HepG2 (cell line): Measurements from ENCODE around the gene CREG2. TPM values are rescaled to one million over a fixed set of nuclear protein-coding genes. Genes with fewer than 3 reads are reported as not detected.

Source experiments
- ATAC-seq: fragments of 200-7000 bp; cut with Tn5 transposase; 3 replicates; pipeline ENCODE4 v1.9.1; 2020; ENCODE audit warnings: mild to moderate bottlenecking, moderate library complexity
- BruUV-seq: library from RNA; stranded (reverse); fragments of 400-500 nt; replicated peaks from 2 replicates; lab custom pipeline; 2021; lab: Mats Ljungman, UMichigan
- CTCF ChIA-PET: fragments of 300-600 bp; formaldehyde crosslinking; extraction: SDS; loops from one replicate; lab custom pipeline; 2021; ENCODE audit warnings: low total read pairs, inconsistent platforms, low intra/inter-chr PET ratio; lab: Yijun Ruan, JAX
- POLR2A ChIA-PET: fragments of 350-600 bp; sonication (Branson Sonifier 250); formaldehyde crosslinking; loops from one replicate; lab custom pipeline; 2020; ENCODE audit warnings: antibody characterized with exemption, inconsistent platforms; lab: Yijun Ruan, JAX
- DNase-seq: peaks from one replicate; pipeline ENCODE4 v3.0.0-alpha.2; 2015; ENCODE audit warnings: low spot score
- FAIRE-seq: peaks from 3 replicates; lab custom pipeline; 2011; peaks lifted over from hg19 to GRCh38; lab: Jason Lieb, UNC
- H2AFZ ChIP-seq: one replicate; pipeline ENCODE4 v1.6.1; 2011; ENCODE audit warnings: low read length, inconsistent platforms
- H3K27ac ChIP-seq: fragments of 300-600 bp; 3 replicates; pipeline ENCODE4 v1.8.0; 2011; ENCODE audit warnings: mixed run types, mild to moderate bottlenecking, mixed read lengths, low read length, inconsistent platforms; ENCODE audit not compliant: insufficient read depth; ENCODE audit errors: extremely low read length
- H3K27me3 ChIP-seq, 2 experiments: fragments of 200-600 bp in 1 of 2; 2 replicates in 1 of 2; 3 replicates in 1 of 2; pipeline versions ENCODE4 v1.6.0 to v1.8.0; 2011; ENCODE audit warnings: low read length in 2 of 2, mild to moderate bottlenecking in 2 of 2, moderate library complexity in 2 of 2, inconsistent platforms in 1 of 2; ENCODE audit not compliant: insufficient read depth in 2 of 2, control insufficient read depth in 1 of 2
- H3K36me3 ChIP-seq, 2 experiments: fragments of 200-600 bp in 1 of 2; replicated peaks in 1 of 2; 2 replicates in 1 of 2; 3 replicates in 1 of 2; pipeline versions ENCODE4 v1.5.1 to v1.8.0; 2011; ENCODE audit warnings: low read length in 2 of 2, inconsistent platforms in 1 of 2; ENCODE audit not compliant: insufficient read depth in 2 of 2, control insufficient read depth in 1 of 2
- H3K4me1 ChIP-seq: 2 replicates; pipeline ENCODE4 v1.5.1; 2012; ENCODE audit warnings: low read length, inconsistent platforms; ENCODE audit not compliant: insufficient read depth
- H3K4me2 ChIP-seq: 2 replicates; pipeline ENCODE4 v1.6.0; 2011; ENCODE audit warnings: low read depth, low read length, inconsistent platforms
- H3K4me3 ChIP-seq, 3 experiments: fragments of 200-600 bp in 1 of 3; sonication (generic), shearing (Covaris generic) in 1 of 3; replicated peaks in 1 of 3; 2 replicates each; pipeline ENCODE4 v1.5.1; 2011 to 2016; ENCODE audit warnings: low read length in 3 of 3, inconsistent platforms in 2 of 3, low read depth in 2 of 3, mild to moderate bottlenecking in 2 of 3, control low read depth in 1 of 3, mixed read lengths in 1 of 3; ENCODE audit not compliant: insufficient read depth in 1 of 3
- H3K79me2 ChIP-seq: one replicate; pipeline ENCODE4 v1.6.1; 2011; ENCODE audit warnings: low read length, inconsistent platforms; ENCODE audit not compliant: insufficient read depth
- H3K9ac ChIP-seq: 2 replicates; pipeline ENCODE4 v1.6.0; 2011; ENCODE audit warnings: mild to moderate bottlenecking, low read depth, low read length, inconsistent platforms; ENCODE audit not compliant: insufficient read depth
- H3K9me3 ChIP-seq: 2 replicates; pipeline ENCODE4 v1.5.1; 2012; ENCODE audit warnings: mild to moderate bottlenecking, low read length
- H4K20me1 ChIP-seq: 2 replicates; pipeline ENCODE4 v1.6.0; 2011; ENCODE audit warnings: inconsistent platforms, mild to moderate bottlenecking, low read length, moderate library complexity; ENCODE audit not compliant: insufficient read depth
- CSRNP1 ChIP-seq: sonication (generic); formaldehyde crosslinking; IDR thresholded peaks from 2 replicates; pipeline ENCODE4 v1.8.1; 2023; ENCODE audit warnings: mild to moderate bottlenecking, missing genetic modification reagents
- MED1 ChIP-seq: sonication (generic); formaldehyde crosslinking; IDR thresholded peaks from 2 replicates; pipeline ENCODE4 v1.4.0; 2020; ENCODE audit warnings: missing genetic modification reagents
- MXD4 ChIP-seq: IDR thresholded peaks from 2 replicates; pipeline ENCODE4 v1.6.1; 2016; ENCODE audit warnings: mild to moderate bottlenecking, missing biosample characterization, missing genetic modification reagents
- PHF8 ChIP-seq: sonication (generic); formaldehyde crosslinking; IDR thresholded peaks from 2 replicates; pipeline ENCODE4 v1.5.0; 2020; ENCODE audit warnings: missing genetic modification reagents
- RARA ChIP-seq: IDR thresholded peaks from 2 replicates; pipeline ENCODE4 v1.6.1; 2016; ENCODE audit warnings: missing genetic modification reagents, missing compliant biosample characterization
- ZFYVE20 ChIP-seq: sonication (generic); formaldehyde crosslinking; IDR thresholded peaks from 2 replicates; pipeline ENCODE4 v1.8.0; 2023; ENCODE audit warnings: low read depth, mild to moderate bottlenecking, moderate library complexity, missing genetic modification reagents, borderline replicate concordance
- ZNF850 ChIP-seq: sonication (generic); formaldehyde crosslinking; conservative IDR thresholded peaks from 2 replicates; pipeline ENCODE4 v1.9.0; 2021; ENCODE audit warnings: mild to moderate bottlenecking, missing genetic modification reagents
- ZNF891 ChIP-seq: sonication (generic); formaldehyde crosslinking; IDR thresholded peaks from 2 replicates; pipeline ENCODE4 v1.5.0; 2020; ENCODE audit warnings: mild to moderate bottlenecking, missing genetic modification reagents
- WGBS: methylation state at CpG from one replicate; pipeline ENCODE4 v1.1.6; 2017; ENCODE audit warnings: low lambda C conversion rate; 5-methylcytosine and 5-hydroxymethylcytosine counted together
- in situ Hi-C: cut with HindIII; loops from 2 replicates; pipeline ENCODE4 v1.10.0; 2017; ENCODE audit warnings: low pct_unique_long_range_greater_than_20kb; ENCODE audit not compliant: extremely low pct_ligation_motif_present
- intact Hi-C: fragments of 100-400 bp; cut with micrococcal nuclease; formaldehyde crosslinking; loops from one replicate; pipeline ENCODE4 v1.10.0; 2022; ENCODE audit not compliant: unreplicated experiment
- polyA plus RNA-seq, 8 experiments: library from polyadenylated mRNA; depleted of rRNA in 3 of 8; stranded (reverse) in 7 of 8; unstranded in 1 of 8; fragments of >200 nt; fragmentation: Illumina TruSeq in 4 of 8; extraction: Trizol in 4 of 8; gene quantifications; 2 replicates each; pipeline versions ENCODE4 v1.2.1 to v1.2.3, GENCODE V29; 2011 to 2016; ENCODE audit warnings: low read depth in 4 of 8, missing spikeins in 1 of 8, mixed read lengths in 1 of 8; ENCODE audit not compliant: insufficient read depth in 1 of 8
- total RNA-seq, 5 experiments: library from RNA; depleted of rRNA; stranded (reverse); fragments of >200 nt; fragmentation: Illumina TruSeq; extraction: Trizol; gene quantifications; 2 replicates each; pipeline ENCODE4 v1.2.3, GENCODE V29; 2016; ENCODE audit warnings: low read depth in 1 of 5
- TF ChIP-seq, protein P1 (sequence below): sonication (generic); formaldehyde crosslinking; IDR thresholded peaks from 2 replicates; pipeline ENCODE4 v1.4.0; 2020; ENCODE audit warnings: missing genetic modification reagents
- TF ChIP-seq, protein P2 (sequence below): sonication (generic); formaldehyde crosslinking; conservative IDR thresholded peaks from 2 replicates; pipeline ENCODE4 v1.4.0; 2020; ENCODE audit warnings: missing genetic modification reagents
- TF ChIP-seq, protein P3 (sequence below): sonication (generic); formaldehyde crosslinking; IDR thresholded peaks from 2 replicates; pipeline ENCODE4 v1.5.0; 2020; ENCODE audit warnings: missing genetic modification reagents
- TF ChIP-seq, protein P4 (sequence below): sonication (generic); formaldehyde crosslinking; IDR thresholded peaks from 2 replicates; pipeline ENCODE4 v1.5.1; 2020; ENCODE audit warnings: missing genetic modification reagents, mild to moderate bottlenecking, borderline replicate concordance

CREG2 gene
- total and polyA plus RNA-seq, 2 of the 13 experiments (the other 11 are each of a cell fraction or from before 2014, with no cell fraction given), result 0.18 to 0.26 TPM

- FAIRE-seq (no peak), DNase-seq (no peak), ATAC-seq (no peak)
- Histone ChIP-seq H3K36me3 (peaks cover 15 to 76% of the 10 kb centered on the region in 2 experiments), H3K27me3 (no peaks in the 10 kb centered on the region), H3K27ac (no peak overlapping the region), H3K4me3 (no peak overlapping the region), H3K4me2 (no peak overlapping the region), H4K20me1 (peaks cover 61% of the 10 kb centered on the region), H3K9me3 (no peaks in the 10 kb centered on the region), H3K9ac (no peak overlapping the region), H3K4me1 (peaks cover 57% of the 10 kb centered on the region), H3K79me2 (peaks cover 91% of the 10 kb centered on the region), H2AFZ (no peak overlapping the region)
- intact Hi-C loops, result no loop called here
- BruUV-seq, result no TSS peak
- WGBS, result 97% methylated on average over 5 of the region's 5 CpGs
- CTCF ChIA-PET, result no interaction called here
- POLR2A ChIA-PET, result interaction anchor here (1.0 to 1.7 kb wide), 2 partner anchors 8 to 12 kb away, joined by 3 to 7 read pairs; partner anchors contain the start of gene RNF149
- in situ Hi-C loops, result no loop called here
- TF ChIP-seq, protein P1, sequence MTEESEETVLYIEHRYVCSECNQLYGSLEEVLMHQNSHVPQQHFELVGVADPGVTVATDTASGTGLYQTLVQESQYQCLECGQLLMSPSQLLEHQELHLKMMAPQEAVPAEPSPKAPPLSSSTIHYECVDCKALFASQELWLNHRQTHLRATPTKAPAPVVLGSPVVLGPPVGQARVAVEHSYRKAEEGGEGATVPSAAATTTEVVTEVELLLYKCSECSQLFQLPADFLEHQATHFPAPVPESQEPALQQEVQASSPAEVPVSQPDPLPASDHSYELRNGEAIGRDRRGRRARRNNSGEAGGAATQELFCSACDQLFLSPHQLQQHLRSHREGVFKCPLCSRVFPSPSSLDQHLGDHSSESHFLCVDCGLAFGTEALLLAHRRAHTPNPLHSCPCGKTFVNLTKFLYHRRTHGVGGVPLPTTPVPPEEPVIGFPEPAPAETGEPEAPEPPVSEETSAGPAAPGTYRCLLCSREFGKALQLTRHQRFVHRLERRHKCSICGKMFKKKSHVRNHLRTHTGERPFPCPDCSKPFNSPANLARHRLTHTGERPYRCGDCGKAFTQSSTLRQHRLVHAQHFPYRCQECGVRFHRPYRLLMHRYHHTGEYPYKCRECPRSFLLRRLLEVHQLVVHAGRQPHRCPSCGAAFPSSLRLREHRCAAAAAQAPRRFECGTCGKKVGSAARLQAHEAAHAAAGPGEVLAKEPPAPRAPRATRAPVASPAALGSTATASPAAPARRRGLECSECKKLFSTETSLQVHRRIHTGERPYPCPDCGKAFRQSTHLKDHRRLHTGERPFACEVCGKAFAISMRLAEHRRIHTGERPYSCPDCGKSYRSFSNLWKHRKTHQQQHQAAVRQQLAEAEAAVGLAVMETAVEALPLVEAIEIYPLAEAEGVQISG (CRISPR knock-in tag), result no peak
- TF ChIP-seq PHF8 (CRISPR knock-in tag) (no peak), ZFYVE20 (CRISPR knock-in tag) (no peak), MED1 (CRISPR knock-in tag) (no peak), CSRNP1 (CRISPR knock-in tag) (no peak), RARA (CRISPR knock-in tag) (no peak), MXD4 (CRISPR knock-in tag) (no peak), ZNF850 (CRISPR knock-in tag) (no peak), ZNF891 (no peak)
- TF ChIP-seq, protein P2, sequence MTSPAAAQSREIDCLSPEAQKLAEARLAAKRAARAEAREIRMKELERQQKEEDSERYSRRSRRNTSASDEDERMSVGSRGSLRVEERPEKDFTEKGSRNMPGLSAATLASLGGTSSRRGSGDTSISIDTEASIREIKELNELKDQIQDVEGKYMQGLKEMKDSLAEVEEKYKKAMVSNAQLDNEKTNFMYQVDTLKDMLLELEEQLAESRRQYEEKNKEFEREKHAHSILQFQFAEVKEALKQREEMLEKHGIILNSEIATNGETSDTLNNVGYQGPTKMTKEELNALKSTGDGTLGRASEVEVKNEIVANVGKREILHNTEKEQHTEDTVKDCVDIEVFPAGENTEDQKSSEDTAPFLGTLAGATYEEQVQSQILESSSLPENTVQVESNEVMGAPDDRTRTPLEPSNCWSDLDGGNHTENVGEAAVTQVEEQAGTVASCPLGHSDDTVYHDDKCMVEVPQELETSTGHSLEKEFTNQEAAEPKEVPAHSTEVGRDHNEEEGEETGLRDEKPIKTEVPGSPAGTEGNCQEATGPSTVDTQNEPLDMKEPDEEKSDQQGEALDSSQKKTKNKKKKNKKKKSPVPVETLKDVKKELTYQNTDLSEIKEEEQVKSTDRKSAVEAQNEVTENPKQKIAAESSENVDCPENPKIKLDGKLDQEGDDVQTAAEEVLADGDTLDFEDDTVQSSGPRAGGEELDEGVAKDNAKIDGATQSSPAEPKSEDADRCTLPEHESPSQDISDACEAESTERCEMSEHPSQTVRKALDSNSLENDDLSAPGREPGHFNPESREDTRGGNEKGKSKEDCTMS (CRISPR knock-in tag), result no peak
- TF ChIP-seq, protein P3, sequence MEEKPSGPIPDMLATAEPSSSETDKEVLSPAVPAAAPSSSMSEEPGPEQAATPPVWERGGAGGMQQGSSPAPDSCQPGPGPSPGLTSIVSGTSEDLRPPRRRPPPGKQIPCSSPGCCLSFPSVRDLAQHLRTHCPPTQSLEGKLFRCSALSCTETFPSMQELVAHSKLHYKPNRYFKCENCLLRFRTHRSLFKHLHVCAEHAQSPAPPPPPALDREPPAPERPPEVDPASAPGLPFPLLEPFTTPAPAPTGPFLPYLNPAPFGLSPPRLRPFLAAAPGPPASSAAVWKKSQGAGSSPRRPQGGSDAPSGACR (CRISPR knock-in tag), result no peak
- TF ChIP-seq, protein P4, sequence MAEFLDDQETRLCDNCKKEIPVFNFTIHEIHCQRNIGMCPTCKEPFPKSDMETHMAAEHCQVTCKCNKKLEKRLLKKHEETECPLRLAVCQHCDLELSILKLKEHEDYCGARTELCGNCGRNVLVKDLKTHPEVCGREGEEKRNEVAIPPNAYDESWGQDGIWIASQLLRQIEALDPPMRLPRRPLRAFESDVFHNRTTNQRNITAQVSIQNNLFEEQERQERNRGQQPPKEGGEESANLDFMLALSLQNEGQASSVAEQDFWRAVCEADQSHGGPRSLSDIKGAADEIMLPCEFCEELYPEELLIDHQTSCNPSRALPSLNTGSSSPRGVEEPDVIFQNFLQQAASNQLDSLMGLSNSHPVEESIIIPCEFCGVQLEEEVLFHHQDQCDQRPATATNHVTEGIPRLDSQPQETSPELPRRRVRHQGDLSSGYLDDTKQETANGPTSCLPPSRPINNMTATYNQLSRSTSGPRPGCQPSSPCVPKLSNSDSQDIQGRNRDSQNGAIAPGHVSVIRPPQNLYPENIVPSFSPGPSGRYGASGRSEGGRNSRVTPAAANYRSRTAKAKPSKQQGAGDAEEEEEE (CRISPR knock-in tag), result no peak
These were observed 90.9 kb downstream of the CREG2 start for GRCh38 chr2:101296371-101296770.
